Parathyroid adenoma (tissue), 2 donors: ENCODE data around the gene UFSP1.

ENCODE experiments used
- H2AFZ ChIP-seq: fragments of 300-600 bp; sonication (generic); one replicate; pipeline ENCODE4 v1.7.0; 2017; ENCODE audit warnings: antibody characterized with exemption, mild to moderate bottlenecking
- H3K27ac ChIP-seq: fragments of 300-600 bp; sonication (generic); one replicate; pipeline ENCODE4 v1.7.0; 2017
- H3K27me3 ChIP-seq: fragments of 300-600 bp; sonication (generic); one replicate; pipeline ENCODE4 v1.7.0; 2017; ENCODE audit warnings: low read length; ENCODE audit not compliant: control insufficient read depth, insufficient read depth
- H3K36me3 ChIP-seq: fragments of 300-600 bp; sonication (generic); one replicate; pipeline ENCODE4 v1.7.0; 2017; ENCODE audit warnings: low read length; ENCODE audit not compliant: control insufficient read depth, insufficient read depth
- H3K4me1 ChIP-seq: fragments of 300-600 bp; sonication (generic); one replicate; pipeline ENCODE4 v1.7.0; 2017; ENCODE audit warnings: control low read depth
- H3K4me2 ChIP-seq: fragments of 300-600 bp; sonication (generic); one replicate; pipeline ENCODE4 v1.7.0; 2017; ENCODE audit warnings: low read length
- H3K4me3 ChIP-seq: fragments of 300-600 bp; sonication (generic); one replicate; pipeline ENCODE4 v1.7.0; 2017; ENCODE audit warnings: low read depth, low read length
- H3K79me2 ChIP-seq: fragments of 300-600 bp; sonication (generic); one replicate; pipeline ENCODE4 v1.7.0; 2017; ENCODE audit warnings: control low read depth
- H3K9ac ChIP-seq: fragments of 300-600 bp; sonication (generic); one replicate; pipeline ENCODE4 v1.7.0; 2017; ENCODE audit warnings: mild to moderate bottlenecking
- H3K9me3 ChIP-seq: fragments of 300-600 bp; sonication (generic); one replicate; pipeline ENCODE4 v1.7.0; 2017; ENCODE audit warnings: low read length; ENCODE audit not compliant: control insufficient read depth
- CTCF ChIP-seq: fragments of 300-600 bp; sonication (generic); IDR thresholded peaks from one replicate; pipeline ENCODE4 v1.7.0; 2017; ENCODE audit warnings: antibody characterized with exemption, mild to moderate bottlenecking
- donor health status: primary hyperparathyroidism.

Gene UFSP1

GRCh38 chr7:100885440-100886141 lies 3.9 kb downstream of the UFSP1 start:
- Histone ChIP-seq H3K4me3 (no peak overlapping the region), H3K4me2 (no peak overlapping the region), H3K27ac (no peak overlapping the region), H3K9ac (no peak overlapping the region), H3K36me3 (no peaks in the 10 kb centered on the region), H3K79me2 (peaks cover 6% of the 10 kb centered on the region), H2AFZ (no peak overlapping the region), H3K9me3 (no peaks in the 10 kb centered on the region), H3K4me1 (peaks cover 14% of the 10 kb centered on the region), H3K27me3 (no peaks in the 10 kb centered on the region)
- no peak for TF ChIP-seq CTCF

GRCh38 chr7:100884736-100885439 lies 4.6 kb downstream of the UFSP1 start:
- H3K27ac ChIP-seq, result no peak overlapping the region
- H3K36me3 ChIP-seq, result no peaks in the 10 kb centered on the region
- H3K79me2 ChIP-seq, result peaks cover 7% of the 10 kb centered on the region
- H3K27me3 ChIP-seq, result no peaks in the 10 kb centered on the region
- H3K9ac ChIP-seq, result no peak overlapping the region
- no peak overlapping the region for H3K4me2 ChIP-seq
- H3K4me1 ChIP-seq, result peaks cover 13% of the 10 kb centered on the region
- H3K9me3 ChIP-seq, result no peaks in the 10 kb centered on the region
- no peak for TF ChIP-seq CTCF
- no peak overlapping the region for H2AFZ ChIP-seq
- no peak overlapping the region for H3K4me3 ChIP-seq

GRCh38 chr7:100882785-100883526 lies 6.6 kb downstream of the UFSP1 start:
- no peak overlapping the region for H3K9ac ChIP-seq
- no peak overlapping the region for H3K4me2 ChIP-seq
- H3K27ac ChIP-seq, result no peak overlapping the region
- H3K4me3 ChIP-seq, result no peak overlapping the region
- H3K9me3 ChIP-seq, result no peaks in the 10 kb centered on the region
- TF ChIP-seq CTCF, result no peak
- H3K4me1 ChIP-seq, result peaks cover 2% of the 10 kb centered on the region
- no peak overlapping the region for H2AFZ ChIP-seq
- peaks cover 18% of the 10 kb centered on the region for H3K79me2 ChIP-seq
- H3K36me3 ChIP-seq, result no peaks in the 10 kb centered on the region
- no peaks in the 10 kb centered on the region for H3K27me3 ChIP-seq

GRCh38 chr7:100882201-100882600 lies 7.3 kb downstream of the UFSP1 start:
- H3K27ac ChIP-seq, result no peak overlapping the region
- H3K9ac ChIP-seq, result no peak overlapping the region
- no peak overlapping the region for H2AFZ ChIP-seq
- H3K4me2 ChIP-seq, result no peak overlapping the region
- H3K36me3 ChIP-seq, result no peaks in the 10 kb centered on the region
- H3K4me3 ChIP-seq, result no peak overlapping the region
- no peak for TF ChIP-seq CTCF
- no peaks in the 10 kb centered on the region for H3K9me3 ChIP-seq
- H3K79me2 ChIP-seq, result peaks cover 24% of the 10 kb centered on the region
- H3K27me3 ChIP-seq, result no peaks in the 10 kb centered on the region
- H3K4me1 ChIP-seq, result no peaks in the 10 kb centered on the region
